Activated CD4-positive, alpha-beta T cell treated with anti-CD3 and anti-CD28 coated beads, Interleukin-2, amount 50 U/mL, for 24 hours (primary cell): ENCODE results near the gene BEAN1.

ENCODE experiments used
- DNase-seq, 2 donors: peaks; one replicate each; pipeline ENCODE4 v3.0.0-alpha.2; 2020; ENCODE audit warnings: low read depth in 1 of 2, low spot score in 1 of 2

The BEAN1 gene

GRCh38 chr16:66427036-66427860 lies at the start of gene BEAN1:
Gene BEAN1, plus strand, starts transcription at chr16:66427295. Its CDS starts 10,382 bp downstream, at chr16:66437677.
- no peak for DNase-seq

- no peak for DNase-seq
These were observed 49.8 kb upstream of the BEAN1 start for GRCh38 chr16:66377324-66377723.

GRCh38 chr16:66378741-66379570 lies 48.1 kb upstream of the BEAN1 start:
- no peak for DNase-seq

GRCh38 chr16:66379571-66379941 lies 47.5 kb upstream of the BEAN1 start:
- no peak for DNase-seq

GRCh38 chr16:66380421-66380820 lies 46.7 kb upstream of the BEAN1 start:
- DNase-seq: no peak

- no peak for DNase-seq
These were observed 45.4 kb upstream of the BEAN1 start for GRCh38 chr16:66381585-66382170.

- no peak for DNase-seq
These were observed 44.7 kb upstream of the BEAN1 start for GRCh38 chr16:66382171-66382965.

GRCh38 chr16:66382966-66383299 lies 44.2 kb upstream of the BEAN1 start:
- DNase-seq: no peak

- no peak for DNase-seq
These were observed 43.5 kb upstream of the BEAN1 start for GRCh38 chr16:66383551-66383950.

GRCh38 chr16:66385415-66385814 lies 41.7 kb upstream of the BEAN1 start:
- DNase-seq: no peak

GRCh38 chr16:66386629-66387622 lies 40.2 kb upstream of the BEAN1 start:
- no peak for DNase-seq

GRCh38 chr16:66387817-66388332 lies 39.2 kb upstream of the BEAN1 start:
- no peak for DNase-seq

GRCh38 chr16:66388350-66389139 lies 38.5 kb upstream of the BEAN1 start:
- no peak for DNase-seq

- DNase-seq: no peak
These were observed 37.6 kb upstream of the BEAN1 start for GRCh38 chr16:66389256-66390176.

- no peak for DNase-seq
These were observed 36.6 kb upstream of the BEAN1 start for GRCh38 chr16:66390346-66391108.

GRCh38 chr16:66391726-66392670 lies 35.1 kb upstream of the BEAN1 start:
- DNase-seq: no peak
